ENCODE measurements around the gene HERC2. TPM values are rescaled to one million over a fixed set of nuclear protein-coding genes. Genes with fewer than 3 reads are reported as not detected.
A peak's percentile ranks its signal among the peaks of the same experiment; 100 is the strongest.

Gene HERC2
- total RNA-seq, 1 donor from 2014 or later = 55.3 TPM

DNA sequence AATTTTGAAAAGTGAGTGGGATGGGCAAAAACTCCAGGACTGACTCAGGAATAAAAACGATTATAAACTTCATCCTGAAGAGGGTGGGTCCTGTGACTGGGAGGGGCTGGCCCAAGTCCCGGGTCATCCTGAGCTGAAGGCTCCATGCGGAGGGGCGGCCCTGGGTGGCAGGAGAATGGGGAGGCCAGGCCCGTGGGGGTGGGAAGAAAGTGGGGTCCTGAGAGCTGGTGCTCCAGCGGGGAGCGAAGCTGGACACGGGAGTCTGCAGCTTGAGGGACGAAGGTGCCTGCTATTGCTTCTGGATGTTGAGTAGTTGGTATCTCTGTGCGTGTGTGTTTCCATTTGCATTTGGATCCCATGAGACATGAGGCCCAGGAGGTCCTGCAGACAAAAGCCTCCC lies 218.1 kb downstream of the HERC2 start:
- Histone ChIP-seq H3K36me3 (no peaks in the 10 kb centered on the region), H3K27ac (no peak overlapping the region), H3K4me3 (no peak overlapping the region), H3K4me1 (peaks cover 25% of the 10 kb centered on the region), H3K27me3 (ENCODE audit: low read depth) (peaks cover 27% of the 10 kb centered on the region), H3K9me3 (no peaks in the 10 kb centered on the region)
- TF ChIP-seq, protein P1, sequence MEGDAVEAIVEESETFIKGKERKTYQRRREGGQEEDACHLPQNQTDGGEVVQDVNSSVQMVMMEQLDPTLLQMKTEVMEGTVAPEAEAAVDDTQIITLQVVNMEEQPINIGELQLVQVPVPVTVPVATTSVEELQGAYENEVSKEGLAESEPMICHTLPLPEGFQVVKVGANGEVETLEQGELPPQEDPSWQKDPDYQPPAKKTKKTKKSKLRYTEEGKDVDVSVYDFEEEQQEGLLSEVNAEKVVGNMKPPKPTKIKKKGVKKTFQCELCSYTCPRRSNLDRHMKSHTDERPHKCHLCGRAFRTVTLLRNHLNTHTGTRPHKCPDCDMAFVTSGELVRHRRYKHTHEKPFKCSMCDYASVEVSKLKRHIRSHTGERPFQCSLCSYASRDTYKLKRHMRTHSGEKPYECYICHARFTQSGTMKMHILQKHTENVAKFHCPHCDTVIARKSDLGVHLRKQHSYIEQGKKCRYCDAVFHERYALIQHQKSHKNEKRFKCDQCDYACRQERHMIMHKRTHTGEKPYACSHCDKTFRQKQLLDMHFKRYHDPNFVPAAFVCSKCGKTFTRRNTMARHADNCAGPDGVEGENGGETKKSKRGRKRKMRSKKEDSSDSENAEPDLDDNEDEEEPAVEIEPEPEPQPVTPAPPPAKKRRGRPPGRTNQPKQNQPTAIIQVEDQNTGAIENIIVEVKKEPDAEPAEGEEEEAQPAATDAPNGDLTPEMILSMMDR (IDR thresholded peaks at IDR 0.05) = no peak
- intact Hi-C loops (cut with DNase I) = no loop called here
- ATAC-seq = no peak
- DNase-seq = no peak

DNA sequence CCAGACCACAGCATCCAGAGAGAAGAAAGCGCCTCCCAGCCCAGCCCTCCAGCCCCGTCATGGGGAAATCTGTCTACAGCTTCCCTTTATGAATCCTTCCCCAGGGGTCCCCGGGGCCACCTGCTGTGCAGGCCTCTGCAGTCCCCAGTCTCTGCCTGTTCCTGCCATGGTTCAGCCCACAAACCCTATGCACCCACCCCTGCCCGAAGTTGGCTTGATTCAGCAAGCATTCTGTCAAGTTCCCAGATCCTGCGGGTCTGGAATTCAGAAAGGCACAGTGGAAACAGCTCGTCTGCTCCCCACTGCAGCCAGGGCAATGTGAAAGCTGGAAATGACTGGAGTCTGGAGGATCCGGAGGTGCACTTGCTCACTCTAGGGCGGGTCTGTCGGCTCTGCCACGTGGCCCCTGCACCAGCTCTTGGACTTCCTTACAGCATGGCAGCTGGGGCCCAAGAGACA lies 220.0 kb downstream of the HERC2 start:
- peaks cover 34% of the 10 kb centered on the region for H3K27me3 ChIP-seq (ENCODE audit: low read depth)
- no peaks in the 10 kb centered on the region for H3K36me3 ChIP-seq
- peaks cover 29% of the 10 kb centered on the region for H3K4me1 ChIP-seq
- H3K4me3 ChIP-seq = no peak overlapping the region
- no peaks in the 10 kb centered on the region for H3K9me3 ChIP-seq
- H3K27ac ChIP-seq = no peak overlapping the region
- ATAC-seq (no peak), DNase-seq (no peak)
- intact Hi-C loops (cut with DNase I) = no loop called here
- TF ChIP-seq, protein P1 (IDR thresholded peaks at IDR 0.05) = no peak

DNA sequence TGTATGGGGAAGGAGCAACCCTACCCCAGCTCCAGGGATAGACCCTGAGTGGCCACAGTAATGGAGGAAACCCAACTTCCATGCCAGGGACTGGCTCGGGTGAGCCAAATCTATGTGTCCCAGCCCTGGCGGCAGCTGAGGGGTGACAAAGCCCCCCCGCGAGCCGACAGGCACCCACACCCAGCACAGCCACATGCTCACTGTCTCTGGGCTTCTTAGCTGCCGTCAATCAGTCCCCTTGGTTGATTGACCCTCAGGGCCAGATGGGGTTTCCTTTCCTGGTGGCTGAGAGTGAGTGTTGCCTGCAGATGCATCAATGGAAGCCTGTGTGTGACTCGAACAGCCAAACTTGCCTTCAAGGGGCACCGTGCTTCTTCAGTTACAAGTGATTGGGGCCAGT lies 220.8 kb downstream of the HERC2 start:
- no peak for DNase-seq
- TF ChIP-seq, protein P1 (IDR thresholded peaks at IDR 0.05) = no peak
- Histone ChIP-seq H3K4me3 (no peak overlapping the region), H3K36me3 (no peaks in the 10 kb centered on the region), H3K27ac (no peak overlapping the region), H3K4me1 (peaks cover 31% of the 10 kb centered on the region), H3K9me3 (no peaks in the 10 kb centered on the region), H3K27me3 (ENCODE audit: low read depth) (peaks cover 33% of the 10 kb centered on the region)
- intact Hi-C loops (cut with DNase I) = no loop called here
- ATAC-seq = no peak

DNA sequence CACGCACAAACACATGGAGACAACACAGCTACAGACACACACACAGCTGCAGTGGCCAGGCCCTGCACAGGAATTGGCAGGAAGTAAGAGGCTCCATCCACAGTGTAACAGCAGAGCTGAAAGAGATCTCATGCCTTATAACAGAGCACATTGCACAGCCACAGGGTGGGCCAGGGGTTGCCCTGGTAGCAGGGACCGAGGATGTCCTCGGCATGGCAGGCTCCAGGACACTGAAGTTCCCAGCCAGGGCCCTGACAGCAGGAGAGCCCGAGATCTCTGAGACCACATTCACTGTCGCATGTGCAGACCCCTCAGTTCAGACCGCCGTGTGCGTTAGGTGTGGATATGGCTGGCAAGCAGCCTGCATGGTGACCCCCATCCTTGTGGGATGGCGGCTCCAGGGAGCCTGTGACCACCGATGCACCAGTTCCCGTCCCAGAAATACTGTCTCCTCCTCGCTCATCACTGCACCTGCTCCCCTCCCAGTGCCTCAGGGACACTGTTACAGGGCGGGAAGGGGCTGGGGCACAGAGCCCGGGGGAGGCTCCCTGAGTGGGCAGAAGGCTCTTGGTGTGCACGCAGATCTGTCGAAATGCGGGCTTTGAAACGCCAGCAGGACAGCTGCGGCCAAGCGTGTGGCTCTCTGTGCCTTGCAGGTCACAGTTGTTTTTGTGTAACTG lies 221.3 kb downstream of the HERC2 start:
- intact Hi-C loops (cut with DNase I) = no loop called here
- DNase-seq = no peak
- TF ChIP-seq, protein P1 (IDR thresholded peaks at IDR 0.05) = no peak
- Histone ChIP-seq H3K27ac (no peak overlapping the region), H3K36me3 (no peaks in the 10 kb centered on the region), H3K4me3 (no peak overlapping the region), H3K27me3 (ENCODE audit: low read depth) (peaks cover 34% of the 10 kb centered on the region), H3K9me3 (no peaks in the 10 kb centered on the region), H3K4me1 (peaks cover 33% of the 10 kb centered on the region)
- no peak for ATAC-seq

DNA sequence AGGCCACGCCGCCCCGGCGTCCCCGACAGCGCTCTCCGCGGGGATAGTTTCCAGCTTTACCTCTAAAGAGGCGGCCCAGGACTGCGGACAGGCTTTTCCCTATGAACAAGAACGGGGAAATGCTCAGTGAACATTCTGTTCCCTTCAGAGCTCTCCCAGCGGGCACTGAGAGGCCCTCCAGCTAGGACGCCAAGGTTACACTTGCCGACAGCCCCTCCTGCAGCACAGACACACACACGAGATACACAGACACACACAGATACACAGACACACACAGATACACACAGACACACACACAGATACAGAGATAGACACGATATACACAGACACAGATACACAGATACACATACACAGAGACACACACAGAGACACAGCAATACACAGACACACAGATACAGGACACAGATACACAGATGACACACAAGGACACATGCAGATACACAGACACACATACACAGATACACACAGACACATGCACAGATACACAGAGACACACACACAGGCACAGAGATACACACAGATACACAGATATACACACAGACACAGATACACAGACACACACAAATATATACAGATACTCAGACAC lies 222.3 kb downstream of the HERC2 start:
- ATAC-seq (peak; percentile 6 to 10), DNase-seq (no peak)
- Histone ChIP-seq H3K4me1 (peaks cover 43% of the 10 kb centered on the region), H3K9me3 (no peaks in the 10 kb centered on the region), H3K36me3 (no peaks in the 10 kb centered on the region), H3K4me3 (peak overlapping the region; percentile 36), H3K27me3 (ENCODE audit: low read depth) (peaks cover 44% of the 10 kb centered on the region), H3K27ac (peak overlapping the region; percentile 54)
- TF ChIP-seq, protein P1 (IDR thresholded peaks at IDR 0.05) = no peak
- intact Hi-C loops (cut with DNase I) = no loop called here
